Neural cell (in vitro differentiated cells): ENCODE measurements around the gene PPP1R12B. TPM values are rescaled to one million over a fixed set of nuclear protein-coding genes. Genes with fewer than 3 reads are reported as not detected.

Source experiments
- H2AFZ ChIP-seq: fragments of 200-600, 300-800 bp; sonication (generic), shearing (Covaris generic); 2 replicates; pipeline ENCODE4 v1.6.0; 2014; ENCODE audit warnings: low read depth, mild to moderate bottlenecking, antibody characterized with exemption, low read length, moderate library complexity
- H3F3A ChIP-seq: fragments of 200-600 bp; shearing (Covaris generic); 2 replicates; pipeline ENCODE4 v1.6.1; 2016; ENCODE audit warnings: mild to moderate bottlenecking, moderate library complexity, mixed read lengths, antibody characterized with exemption, low read length; ENCODE audit not compliant: insufficient read depth, poor library complexity, severe bottlenecking
- H3K27ac ChIP-seq: fragments of 200-600, 300-800 bp; sonication (generic), shearing (Covaris generic); 2 replicates; pipeline ENCODE4 v1.5.1; 2014; ENCODE audit warnings: mild to moderate bottlenecking, low read length, moderate library complexity
- H3K27me3 ChIP-seq: fragments of 300-800, 200-600 bp; sonication (generic), shearing (Covaris generic); 2 replicates; pipeline ENCODE4 v1.6.0; 2014; ENCODE audit warnings: mild to moderate bottlenecking, low read depth, low read length, moderate library complexity; ENCODE audit not compliant: insufficient read depth
- H3K36me3 ChIP-seq: fragments of 300-800, 200-600 bp; sonication (generic), shearing (Covaris generic); 2 replicates; pipeline ENCODE4 v1.5.1; 2014; ENCODE audit warnings: mild to moderate bottlenecking, antibody characterized with exemption, low read length, moderate library complexity; ENCODE audit not compliant: insufficient read depth
- H3K4me2 ChIP-seq: fragments of 300-800, 200-600 bp; sonication (generic), shearing (Covaris generic); 2 replicates; pipeline ENCODE4 v1.6.0; 2014; ENCODE audit warnings: mild to moderate bottlenecking, low read length
- H3K4me3 ChIP-seq: fragments of 300-800, 200-600 bp; sonication (generic), shearing (Covaris generic); 2 replicates; pipeline ENCODE4 v1.5.1; 2014; ENCODE audit warnings: mild to moderate bottlenecking, low read length, moderate library complexity
- H3K79me2 ChIP-seq: fragments of 200-600 bp; shearing (Covaris generic); replicated peaks from 2 replicates; pipeline ENCODE4 v1.6.0; 2014; ENCODE audit warnings: mild to moderate bottlenecking, low read length, moderate library complexity; ENCODE audit not compliant: insufficient read depth
- H3K9ac ChIP-seq: fragments of 300-800, 200-600 bp; sonication (generic), shearing (Covaris generic); 2 replicates; pipeline ENCODE4 v1.6.1; 2016; ENCODE audit warnings: mild to moderate bottlenecking, low read length, mixed read lengths
- H3K9me2 ChIP-seq: fragments of 200-600 bp; shearing (Covaris generic); 2 replicates; pipeline ENCODE4 v1.6.1; 2016; ENCODE audit warnings: mild to moderate bottlenecking, low read length, mixed read lengths; ENCODE audit not compliant: insufficient read depth
- H3K9me3 ChIP-seq: fragments of 200-600, 300-800 bp; sonication (generic), shearing (Covaris generic); 2 replicates; pipeline ENCODE4 v1.6.1; 2016; ENCODE audit warnings: mild to moderate bottlenecking, mixed run types, low read length, moderate library complexity, mixed read lengths
- H4K20me1 ChIP-seq: fragments of 200-600 bp; shearing (Covaris generic); 2 replicates; pipeline ENCODE4 v1.6.1; 2016; ENCODE audit warnings: mild to moderate bottlenecking, mixed run types; ENCODE audit not compliant: insufficient read depth
- EP300 ChIP-seq: fragments of 450-650 bp; conservative IDR thresholded peaks from 2 replicates; pipeline ENCODE4 v1.6.1; 2014; ENCODE audit warnings: antibody characterized with exemption, mild to moderate bottlenecking, moderate library complexity; ENCODE audit not compliant: poor library complexity, severe bottlenecking
- EZH2 ChIP-seq: fragments of 200-600, 300-800 bp; shearing (Covaris generic), sonication (generic); IDR thresholded peaks from 2 replicates; pipeline ENCODE4 v1.6.1; 2014; ENCODE audit warnings: antibody characterized with exemption, low read length, borderline replicate concordance, mild to moderate bottlenecking; ENCODE audit not compliant: insufficient read depth, poor library complexity, severe bottlenecking
- MXI1 ChIP-seq: fragments of 450-650 bp; conservative IDR thresholded peaks from 2 replicates; pipeline ENCODE4 v1.6.1; 2014; ENCODE audit warnings: antibody characterized with exemption, mild to moderate bottlenecking; ENCODE audit not compliant: poor library complexity, severe bottlenecking
- POLR2AphosphoS5 ChIP-seq: IDR thresholded peaks from 2 replicates; pipeline ENCODE4 v1.6.1; 2012
- RAD21 ChIP-seq: fragments of 450-650 bp; conservative IDR thresholded peaks from 2 replicates; pipeline ENCODE4 v1.6.1; 2014; ENCODE audit warnings: antibody characterized with exemption, mild to moderate bottlenecking, moderate library complexity
- SMC3 ChIP-seq: fragments of 450-650 bp; conservative IDR thresholded peaks from 2 replicates; pipeline ENCODE4 v1.6.1; 2014; ENCODE audit warnings: antibody characterized with exemption, mild to moderate bottlenecking, moderate library complexity; ENCODE audit not compliant: poor library complexity
- TAF1 ChIP-seq: IDR thresholded peaks from 2 replicates; pipeline ENCODE4 v1.6.1; 2012; ENCODE audit warnings: low read depth
- polyA plus RNA-seq: library from polyadenylated mRNA; depleted of rRNA; stranded (reverse); fragments of >200 nt; gene quantifications from 2 replicates; pipeline ENCODE4 v1.2.3, GENCODE V29; 2014
- TF ChIP-seq, protein P1 (sequence below): fragments of 450-650 bp; IDR thresholded peaks from 2 replicates; pipeline ENCODE4 v1.5.1; 2014; ENCODE audit warnings: antibody characterized with exemption, mild to moderate bottlenecking, moderate library complexity; ENCODE audit not compliant: poor library complexity, severe bottlenecking
- TF ChIP-seq, protein P2 (sequence below): IDR thresholded peaks from 2 replicates; pipeline ENCODE4 v1.6.1; 2012; ENCODE audit warnings: borderline replicate concordance

The PPP1R12B gene
- polyA plus RNA-seq, 1 donor from 2014 or later = 9.8 TPM

DNA sequence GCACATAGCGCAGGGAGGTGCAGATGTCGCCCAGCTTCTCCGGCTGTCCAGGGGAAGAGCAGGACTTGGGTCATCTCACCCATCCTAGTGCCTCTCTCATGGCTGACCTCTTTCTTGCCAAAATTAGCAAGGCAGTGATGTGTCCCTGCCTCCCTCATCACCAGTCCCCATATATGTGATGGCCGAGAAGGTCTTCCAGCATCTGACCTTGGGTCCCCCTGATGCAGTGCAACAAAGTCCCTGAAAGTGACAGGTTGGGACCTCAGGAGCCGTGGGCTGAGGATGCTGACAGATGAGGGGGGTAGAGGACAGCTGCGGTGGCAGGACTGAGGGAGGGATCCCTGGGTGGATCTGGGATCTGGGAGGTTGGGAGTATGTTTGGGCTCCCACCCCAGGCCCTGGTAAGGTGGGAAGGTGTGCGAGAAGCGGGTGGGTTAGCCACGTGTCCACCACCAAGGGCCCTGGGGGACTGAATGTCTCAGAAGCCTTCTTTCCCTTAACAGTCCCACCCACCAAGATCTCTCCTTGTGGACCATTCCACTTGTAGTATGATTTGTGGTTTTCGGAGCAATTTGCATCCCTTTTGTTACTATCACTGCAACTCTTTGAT, 252.0 kb downstream of the PPP1R12B start:
- TF ChIP-seq, protein P1, sequence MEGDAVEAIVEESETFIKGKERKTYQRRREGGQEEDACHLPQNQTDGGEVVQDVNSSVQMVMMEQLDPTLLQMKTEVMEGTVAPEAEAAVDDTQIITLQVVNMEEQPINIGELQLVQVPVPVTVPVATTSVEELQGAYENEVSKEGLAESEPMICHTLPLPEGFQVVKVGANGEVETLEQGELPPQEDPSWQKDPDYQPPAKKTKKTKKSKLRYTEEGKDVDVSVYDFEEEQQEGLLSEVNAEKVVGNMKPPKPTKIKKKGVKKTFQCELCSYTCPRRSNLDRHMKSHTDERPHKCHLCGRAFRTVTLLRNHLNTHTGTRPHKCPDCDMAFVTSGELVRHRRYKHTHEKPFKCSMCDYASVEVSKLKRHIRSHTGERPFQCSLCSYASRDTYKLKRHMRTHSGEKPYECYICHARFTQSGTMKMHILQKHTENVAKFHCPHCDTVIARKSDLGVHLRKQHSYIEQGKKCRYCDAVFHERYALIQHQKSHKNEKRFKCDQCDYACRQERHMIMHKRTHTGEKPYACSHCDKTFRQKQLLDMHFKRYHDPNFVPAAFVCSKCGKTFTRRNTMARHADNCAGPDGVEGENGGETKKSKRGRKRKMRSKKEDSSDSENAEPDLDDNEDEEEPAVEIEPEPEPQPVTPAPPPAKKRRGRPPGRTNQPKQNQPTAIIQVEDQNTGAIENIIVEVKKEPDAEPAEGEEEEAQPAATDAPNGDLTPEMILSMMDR = peak; percentile 5
- TF ChIP-seq EZH2 = no peak
- H4K20me1 ChIP-seq = no peaks in the 10 kb centered on the region
- H3K9me3 ChIP-seq = no peaks in the 10 kb centered on the region
- H3K36me3 ChIP-seq = no peaks in the 10 kb centered on the region
- H3K27ac ChIP-seq = no peak overlapping the region
- no peak overlapping the region for H3K9ac ChIP-seq
- no peaks in the 10 kb centered on the region for H3F3A ChIP-seq
- H3K79me2 ChIP-seq = no peaks in the 10 kb centered on the region
- no peaks in the 10 kb centered on the region for H3K9me2 ChIP-seq
- H2AFZ ChIP-seq = no peak overlapping the region
- H3K4me3 ChIP-seq = no peak overlapping the region
- no peaks in the 10 kb centered on the region for H3K27me3 ChIP-seq
- H3K4me2 ChIP-seq = no peak overlapping the region

DNA sequence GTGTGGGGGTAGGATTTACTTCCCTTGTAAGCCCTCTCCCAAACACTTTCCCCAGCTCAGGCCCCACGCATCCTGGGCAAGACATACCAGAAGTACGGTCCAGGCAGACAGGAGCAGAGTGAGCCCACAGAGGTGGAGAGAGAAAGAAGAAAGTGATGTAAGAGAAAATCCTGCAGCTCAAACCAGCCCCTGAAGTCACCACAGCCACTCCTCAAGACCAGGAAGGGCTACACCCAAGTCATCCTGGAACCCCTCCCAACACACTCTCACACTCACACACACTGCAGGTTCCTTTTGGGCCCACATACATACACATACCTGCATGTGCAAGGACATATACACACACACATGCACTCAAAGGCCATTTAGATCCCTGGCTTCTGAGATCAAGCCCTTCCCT, 254.9 kb downstream of the PPP1R12B start:
- TF ChIP-seq TAF1 = no peak
- TF ChIP-seq RAD21 = no peak
- TF ChIP-seq EP300 = no peak
- TF ChIP-seq, protein P1 = no peak
- no peak for TF ChIP-seq SMC3

DNA sequence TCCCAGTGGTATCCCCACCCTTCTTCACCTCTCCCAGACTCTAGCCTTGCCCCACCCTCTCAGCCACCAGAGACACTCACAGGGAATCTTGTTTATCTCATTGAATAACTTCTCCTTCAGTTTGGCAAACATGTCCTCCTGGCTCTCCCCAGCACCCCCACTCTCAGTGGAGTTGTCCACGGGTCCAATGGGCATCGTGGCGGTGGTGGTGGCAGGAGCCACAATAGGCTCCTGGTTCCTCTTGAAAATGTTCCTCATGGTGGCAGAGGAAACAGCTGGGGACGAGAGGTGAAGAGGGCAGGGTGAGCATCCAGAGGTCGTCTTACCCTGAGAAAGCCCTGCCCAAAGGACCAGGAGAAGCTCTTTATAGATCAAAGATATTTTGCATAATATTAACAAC, 257.0 kb downstream of the PPP1R12B start:
- H3K27me3 ChIP-seq = no peaks in the 10 kb centered on the region
- H2AFZ ChIP-seq = no peak overlapping the region
- no peaks in the 10 kb centered on the region for H3K36me3 ChIP-seq
- no peaks in the 10 kb centered on the region for H3F3A ChIP-seq
- H3K4me3 ChIP-seq = no peak overlapping the region
- no peak overlapping the region for H3K4me2 ChIP-seq
- no peaks in the 10 kb centered on the region for H3K9me2 ChIP-seq
- no peak overlapping the region for H3K27ac ChIP-seq
- TF ChIP-seq EZH2 = no peak
- no peak for TF ChIP-seq RAD21
- TF ChIP-seq MXI1 = no peak
- no peak for TF ChIP-seq POLR2AphosphoS5
- no peak for TF ChIP-seq SMC3
- TF ChIP-seq, protein P1 = no peak
- TF ChIP-seq, protein P2, sequence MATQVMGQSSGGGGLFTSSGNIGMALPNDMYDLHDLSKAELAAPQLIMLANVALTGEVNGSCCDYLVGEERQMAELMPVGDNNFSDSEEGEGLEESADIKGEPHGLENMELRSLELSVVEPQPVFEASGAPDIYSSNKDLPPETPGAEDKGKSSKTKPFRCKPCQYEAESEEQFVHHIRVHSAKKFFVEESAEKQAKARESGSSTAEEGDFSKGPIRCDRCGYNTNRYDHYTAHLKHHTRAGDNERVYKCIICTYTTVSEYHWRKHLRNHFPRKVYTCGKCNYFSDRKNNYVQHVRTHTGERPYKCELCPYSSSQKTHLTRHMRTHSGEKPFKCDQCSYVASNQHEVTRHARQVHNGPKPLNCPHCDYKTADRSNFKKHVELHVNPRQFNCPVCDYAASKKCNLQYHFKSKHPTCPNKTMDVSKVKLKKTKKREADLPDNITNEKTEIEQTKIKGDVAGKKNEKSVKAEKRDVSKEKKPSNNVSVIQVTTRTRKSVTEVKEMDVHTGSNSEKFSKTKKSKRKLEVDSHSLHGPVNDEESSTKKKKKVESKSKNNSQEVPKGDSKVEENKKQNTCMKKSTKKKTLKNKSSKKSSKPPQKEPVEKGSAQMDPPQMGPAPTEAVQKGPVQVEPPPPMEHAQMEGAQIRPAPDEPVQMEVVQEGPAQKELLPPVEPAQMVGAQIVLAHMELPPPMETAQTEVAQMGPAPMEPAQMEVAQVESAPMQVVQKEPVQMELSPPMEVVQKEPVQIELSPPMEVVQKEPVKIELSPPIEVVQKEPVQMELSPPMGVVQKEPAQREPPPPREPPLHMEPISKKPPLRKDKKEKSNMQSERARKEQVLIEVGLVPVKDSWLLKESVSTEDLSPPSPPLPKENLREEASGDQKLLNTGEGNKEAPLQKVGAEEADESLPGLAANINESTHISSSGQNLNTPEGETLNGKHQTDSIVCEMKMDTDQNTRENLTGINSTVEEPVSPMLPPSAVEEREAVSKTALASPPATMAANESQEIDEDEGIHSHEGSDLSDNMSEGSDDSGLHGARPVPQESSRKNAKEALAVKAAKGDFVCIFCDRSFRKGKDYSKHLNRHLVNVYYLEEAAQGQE = no peak
- TF ChIP-seq TAF1 = no peak
- TF ChIP-seq EP300 = no peak
- H3K9me3 ChIP-seq = no peaks in the 10 kb centered on the region
- H3K9ac ChIP-seq = no peak overlapping the region
- no peaks in the 10 kb centered on the region for H4K20me1 ChIP-seq
- H3K79me2 ChIP-seq = no peaks in the 10 kb centered on the region

More for the DNA sequence above, 254.9 kb downstream of the PPP1R12B start:
- no peaks in the 10 kb centered on the region for H3F3A ChIP-seq
- H3K27ac ChIP-seq = no peak overlapping the region
- no peak overlapping the region for H3K4me3 ChIP-seq
- no peaks in the 10 kb centered on the region for H3K9me2 ChIP-seq
- no peaks in the 10 kb centered on the region for H3K27me3 ChIP-seq
- H3K79me2 ChIP-seq = no peaks in the 10 kb centered on the region
- H3K36me3 ChIP-seq = no peaks in the 10 kb centered on the region
- H3K9ac ChIP-seq = no peak overlapping the region
- H2AFZ ChIP-seq = no peak overlapping the region
- H3K9me3 ChIP-seq = no peaks in the 10 kb centered on the region
- no peaks in the 10 kb centered on the region for H4K20me1 ChIP-seq
- H3K4me2 ChIP-seq = no peak overlapping the region
